HepG2 (cell line): ENCODE results near the gene MCC. TPM values are rescaled to one million over a fixed set of nuclear protein-coding genes. Genes with fewer than 3 reads are reported as not detected.

Experiments
- AKNA ChIP-seq: sonication (generic); formaldehyde crosslinking; IDR thresholded peaks from 2 replicates; pipeline ENCODE4 v1.4.0; 2020; ENCODE audit warnings: missing genetic modification reagents, borderline replicate concordance
- CSRNP1 ChIP-seq: sonication (generic); formaldehyde crosslinking; IDR thresholded peaks from 2 replicates; pipeline ENCODE4 v1.8.1; 2023; ENCODE audit warnings: mild to moderate bottlenecking, missing genetic modification reagents
- ELF3 ChIP-seq: IDR thresholded peaks from 2 replicates; pipeline ENCODE4 v1.6.1; 2016; ENCODE audit warnings: missing genetic modification reagents, missing compliant biosample characterization
- GATAD1 ChIP-seq: IDR thresholded peaks from 2 replicates; pipeline ENCODE4 v1.6.1; 2016; ENCODE audit warnings: missing genetic modification reagents, missing compliant biosample characterization
- KIAA2018 ChIP-seq: sonication (generic); formaldehyde crosslinking; IDR thresholded peaks from 2 replicates; pipeline ENCODE4 v1.5.0; 2020; ENCODE audit warnings: mild to moderate bottlenecking, missing genetic modification reagents, borderline replicate concordance
- KLF16 ChIP-seq, 2 experiments: sonication (generic) in 1 of 2; formaldehyde crosslinking in 1 of 2; IDR thresholded peaks; 2 replicates each; pipeline versions ENCODE4 v1.6.1 to v1.8.0; 2016 to 2023; ENCODE audit warnings: missing genetic modification reagents in 2 of 2, missing compliant biosample characterization in 1 of 2
- MAFG ChIP-seq: sonication (generic); formaldehyde crosslinking; IDR thresholded peaks from 2 replicates; pipeline ENCODE4 v1.5.1; 2020; ENCODE audit warnings: mild to moderate bottlenecking, missing genetic modification reagents
- MEIS1 ChIP-seq: sonication (generic); formaldehyde crosslinking; IDR thresholded peaks from 2 replicates; pipeline ENCODE4 v1.9.0; 2021; ENCODE audit warnings: mild to moderate bottlenecking, missing genetic modification reagents, moderate library complexity, borderline replicate concordance
- NFE2L1 ChIP-seq: sonication (generic); formaldehyde crosslinking; IDR thresholded peaks from 2 replicates; pipeline ENCODE4 v1.4.0; 2020; ENCODE audit warnings: missing genetic modification reagents, mild to moderate bottlenecking, borderline replicate concordance
- SALL1 ChIP-seq: sonication (generic); formaldehyde crosslinking; IDR thresholded peaks from 2 replicates; pipeline ENCODE4 v1.8.0; 2022; ENCODE audit warnings: mild to moderate bottlenecking, missing genetic modification reagents
- TFDP2 ChIP-seq: sonication (generic); formaldehyde crosslinking; IDR thresholded peaks from 2 replicates; pipeline ENCODE4 v1.4.0; 2020; ENCODE audit warnings: missing genetic modification reagents
- TOE1 ChIP-seq: sonication (generic); formaldehyde crosslinking; IDR thresholded peaks from 2 replicates; pipeline ENCODE4 v1.4.0; 2020; ENCODE audit warnings: mild to moderate bottlenecking, missing genetic modification reagents
- ZNF12 ChIP-seq: sonication (generic); formaldehyde crosslinking; IDR thresholded peaks from 2 replicates; pipeline ENCODE4 v1.5.0; 2020; ENCODE audit warnings: missing genetic modification reagents
- ZNF768 ChIP-seq: sonication (generic); formaldehyde crosslinking; IDR thresholded peaks from 2 replicates; pipeline ENCODE4 v1.4.0; 2020; ENCODE audit warnings: missing genetic modification reagents
- polyA plus RNA-seq, 8 experiments: library from polyadenylated mRNA; depleted of rRNA in 3 of 8; stranded (reverse) in 7 of 8; unstranded in 1 of 8; fragments of >200 nt; fragmentation: Illumina TruSeq in 4 of 8; extraction: Trizol in 4 of 8; gene quantifications; 2 replicates each; pipeline versions ENCODE4 v1.2.1 to v1.2.3, GENCODE V29; 2011 to 2016; ENCODE audit warnings: low read depth in 4 of 8, missing spikeins in 1 of 8, mixed read lengths in 1 of 8; ENCODE audit not compliant: insufficient read depth in 1 of 8
- total RNA-seq, 5 experiments: library from RNA; depleted of rRNA; stranded (reverse); fragments of >200 nt; fragmentation: Illumina TruSeq; extraction: Trizol; gene quantifications; 2 replicates each; pipeline ENCODE4 v1.2.3, GENCODE V29; 2016; ENCODE audit warnings: low read depth in 1 of 5

The MCC gene
- total and polyA plus RNA-seq, 2 of the 13 experiments (the other 11 are each of a cell fraction or from before 2014, with no cell fraction given), result 0.55 to 2.4 TPM

GRCh38 chr5:113022661-113023060 lies 465.6 kb downstream of the MCC start (continued):
- TF ChIP-seq AKNA (CRISPR knock-in tag), result no peak
- no peak for TF ChIP-seq NFE2L1 (CRISPR knock-in tag)
- no peak for TF ChIP-seq GATAD1 (CRISPR knock-in tag)
- no peak for TF ChIP-seq MAFG (CRISPR knock-in tag)
- no peak for TF ChIP-seq SALL1 (CRISPR knock-in tag)
- no peak for TF ChIP-seq TFDP2 (CRISPR knock-in tag)
- no peak for TF ChIP-seq CSRNP1 (CRISPR knock-in tag)
- no peak for TF ChIP-seq KLF16 (CRISPR knock-in tag; IDR thresholded peaks at IDR 0.05)
- no peak for TF ChIP-seq ZNF12 (CRISPR knock-in tag)
- no peak for TF ChIP-seq ZNF768
- TF ChIP-seq KIAA2018 (CRISPR knock-in tag), result no peak
- no peak for TF ChIP-seq TOE1 (CRISPR knock-in tag)
- no peak for TF ChIP-seq ELF3 (CRISPR knock-in tag)
- no peak for TF ChIP-seq MEIS1 (CRISPR knock-in tag)
